OCI-LY3 (cell line): ENCODE measurements around the gene LTO1.

Experiments used
- EZH2phosphoT487 ChIP-seq: fragments of 200-600 bp; shearing (Covaris generic); IDR thresholded peaks from 2 replicates; pipeline ENCODE4 v1.6.1; 2018; ENCODE audit warnings: antibody characterized with exemption, mixed run types, low read depth
- TF ChIP-seq, protein P1 (sequence below): fragments of 200-600, 300-600 bp; sonication (generic); IDR thresholded peaks from 2 replicates; pipeline ENCODE4 v1.5.1; 2014; ENCODE audit warnings: antibody characterized with exemption, low read length, low read depth

GRCh38 chr11:69721106-69721505 is 46.0 kb upstream of the LTO1 start:
- TF ChIP-seq, protein P1, sequence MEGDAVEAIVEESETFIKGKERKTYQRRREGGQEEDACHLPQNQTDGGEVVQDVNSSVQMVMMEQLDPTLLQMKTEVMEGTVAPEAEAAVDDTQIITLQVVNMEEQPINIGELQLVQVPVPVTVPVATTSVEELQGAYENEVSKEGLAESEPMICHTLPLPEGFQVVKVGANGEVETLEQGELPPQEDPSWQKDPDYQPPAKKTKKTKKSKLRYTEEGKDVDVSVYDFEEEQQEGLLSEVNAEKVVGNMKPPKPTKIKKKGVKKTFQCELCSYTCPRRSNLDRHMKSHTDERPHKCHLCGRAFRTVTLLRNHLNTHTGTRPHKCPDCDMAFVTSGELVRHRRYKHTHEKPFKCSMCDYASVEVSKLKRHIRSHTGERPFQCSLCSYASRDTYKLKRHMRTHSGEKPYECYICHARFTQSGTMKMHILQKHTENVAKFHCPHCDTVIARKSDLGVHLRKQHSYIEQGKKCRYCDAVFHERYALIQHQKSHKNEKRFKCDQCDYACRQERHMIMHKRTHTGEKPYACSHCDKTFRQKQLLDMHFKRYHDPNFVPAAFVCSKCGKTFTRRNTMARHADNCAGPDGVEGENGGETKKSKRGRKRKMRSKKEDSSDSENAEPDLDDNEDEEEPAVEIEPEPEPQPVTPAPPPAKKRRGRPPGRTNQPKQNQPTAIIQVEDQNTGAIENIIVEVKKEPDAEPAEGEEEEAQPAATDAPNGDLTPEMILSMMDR, result no peak
- no peak for TF ChIP-seq EZH2phosphoT487
